WI38 (cell line): Measurements from ENCODE around the gene HACD3.
"Not testable (repeated sequence)": the region's sequence is repeated elsewhere in the genome, so short reads cannot be mapped to it uniquely, and the experiment has no call there.

ENCODE experiments used
- H3K4me3 ChIP-seq: 2 replicates; pipeline ENCODE4 v1.5.1; 2011; ENCODE audit warnings: low read depth, mild to moderate bottlenecking, control low read depth, low read length
- TF ChIP-seq, protein P1 (sequence below): IDR thresholded peaks from 2 replicates; pipeline ENCODE4 v1.5.1; 2012; ENCODE audit warnings: low read depth, mild to moderate bottlenecking, control low read depth, low read length

The HACD3 gene

DNA sequence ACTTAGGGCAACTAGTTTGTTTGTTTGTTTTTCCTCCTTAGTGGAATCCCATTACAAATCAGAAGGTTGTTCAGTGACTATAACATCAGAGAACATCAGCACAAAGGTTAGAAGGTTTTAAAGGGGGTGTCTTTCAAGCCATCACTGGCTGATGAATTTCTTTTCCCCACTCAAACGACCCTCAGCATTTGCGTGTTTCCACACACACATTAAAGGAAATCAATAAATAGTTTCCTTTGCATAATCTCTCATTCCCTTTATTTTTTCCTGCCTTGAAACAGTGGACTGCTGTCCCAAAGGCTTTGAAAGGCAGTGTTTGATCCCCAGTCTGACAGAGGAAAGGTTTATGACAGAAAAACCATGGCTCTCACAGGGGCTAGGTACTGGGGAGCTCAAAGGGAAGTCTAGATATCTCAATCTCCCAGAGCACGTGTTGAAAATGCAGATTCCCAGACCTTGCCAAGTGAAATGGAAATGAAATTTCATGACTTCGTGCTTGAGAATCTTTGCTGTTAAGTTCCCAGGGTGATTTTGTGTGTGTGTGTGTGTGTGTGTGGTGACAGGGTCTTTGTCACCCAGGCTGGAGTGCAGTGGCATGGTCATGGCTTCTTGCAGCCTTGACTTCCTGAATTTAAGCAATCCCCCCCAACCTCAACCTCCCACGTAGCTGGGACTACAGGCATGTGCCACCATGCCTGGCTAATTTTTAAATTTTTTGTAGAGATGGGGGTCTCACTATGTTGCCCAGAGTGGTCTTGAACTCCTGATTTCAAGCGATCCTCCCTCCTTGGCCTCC is 82.9 kb downstream of the HACD3 start:
- no peak overlapping the region for H3K4me3 ChIP-seq
- TF ChIP-seq, protein P1, sequence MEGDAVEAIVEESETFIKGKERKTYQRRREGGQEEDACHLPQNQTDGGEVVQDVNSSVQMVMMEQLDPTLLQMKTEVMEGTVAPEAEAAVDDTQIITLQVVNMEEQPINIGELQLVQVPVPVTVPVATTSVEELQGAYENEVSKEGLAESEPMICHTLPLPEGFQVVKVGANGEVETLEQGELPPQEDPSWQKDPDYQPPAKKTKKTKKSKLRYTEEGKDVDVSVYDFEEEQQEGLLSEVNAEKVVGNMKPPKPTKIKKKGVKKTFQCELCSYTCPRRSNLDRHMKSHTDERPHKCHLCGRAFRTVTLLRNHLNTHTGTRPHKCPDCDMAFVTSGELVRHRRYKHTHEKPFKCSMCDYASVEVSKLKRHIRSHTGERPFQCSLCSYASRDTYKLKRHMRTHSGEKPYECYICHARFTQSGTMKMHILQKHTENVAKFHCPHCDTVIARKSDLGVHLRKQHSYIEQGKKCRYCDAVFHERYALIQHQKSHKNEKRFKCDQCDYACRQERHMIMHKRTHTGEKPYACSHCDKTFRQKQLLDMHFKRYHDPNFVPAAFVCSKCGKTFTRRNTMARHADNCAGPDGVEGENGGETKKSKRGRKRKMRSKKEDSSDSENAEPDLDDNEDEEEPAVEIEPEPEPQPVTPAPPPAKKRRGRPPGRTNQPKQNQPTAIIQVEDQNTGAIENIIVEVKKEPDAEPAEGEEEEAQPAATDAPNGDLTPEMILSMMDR, result no peak

DNA sequence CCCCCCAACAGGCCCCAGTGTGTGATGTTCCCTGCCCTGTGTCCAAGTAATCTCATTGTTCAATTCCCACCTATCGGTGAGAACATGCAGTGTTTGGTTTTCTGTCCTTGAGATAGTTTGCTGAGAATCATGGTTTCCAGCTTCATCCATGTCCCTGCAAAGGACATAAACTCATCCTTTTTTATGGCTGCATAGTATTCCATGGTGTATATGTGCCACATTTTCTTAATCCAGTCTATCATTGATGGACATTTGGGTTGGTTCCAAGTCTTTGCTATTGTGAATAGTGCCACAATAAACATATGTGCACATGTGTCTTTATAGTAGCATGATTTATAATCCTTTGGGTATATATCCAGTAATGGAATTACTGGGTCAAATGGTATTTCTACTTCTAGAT is 85.6 kb downstream of the HACD3 start:
- H3K4me3 ChIP-seq, result not testable (repeated sequence)

DNA sequence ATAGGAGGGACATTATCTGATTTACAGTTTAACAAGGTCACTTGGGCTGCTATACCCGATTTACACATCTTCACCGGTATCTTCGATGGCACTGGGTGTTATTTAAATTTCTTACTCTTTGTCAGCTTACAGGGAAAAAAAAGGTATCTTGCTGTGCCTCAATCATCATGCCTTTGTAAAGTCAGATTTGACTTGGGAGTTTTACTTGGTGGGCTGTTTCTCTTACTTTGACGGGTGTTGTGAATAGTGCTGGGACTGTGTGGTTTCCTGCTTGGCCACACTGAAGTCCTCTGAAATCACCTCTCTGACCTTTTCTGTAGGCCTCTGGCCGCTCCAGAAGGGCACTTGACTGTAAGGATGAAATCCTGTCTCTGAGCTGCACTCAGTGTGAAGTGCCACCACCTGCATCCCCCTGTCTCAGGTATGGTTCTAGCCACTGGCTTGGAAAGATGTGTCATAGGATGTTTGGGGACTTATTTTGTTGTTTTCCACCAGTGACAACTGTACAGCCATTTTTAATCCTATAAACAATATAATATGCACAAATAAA is 88.4 kb downstream of the HACD3 start:
- H3K4me3 ChIP-seq, result no peak overlapping the region
- TF ChIP-seq, protein P1, result no peak

DNA sequence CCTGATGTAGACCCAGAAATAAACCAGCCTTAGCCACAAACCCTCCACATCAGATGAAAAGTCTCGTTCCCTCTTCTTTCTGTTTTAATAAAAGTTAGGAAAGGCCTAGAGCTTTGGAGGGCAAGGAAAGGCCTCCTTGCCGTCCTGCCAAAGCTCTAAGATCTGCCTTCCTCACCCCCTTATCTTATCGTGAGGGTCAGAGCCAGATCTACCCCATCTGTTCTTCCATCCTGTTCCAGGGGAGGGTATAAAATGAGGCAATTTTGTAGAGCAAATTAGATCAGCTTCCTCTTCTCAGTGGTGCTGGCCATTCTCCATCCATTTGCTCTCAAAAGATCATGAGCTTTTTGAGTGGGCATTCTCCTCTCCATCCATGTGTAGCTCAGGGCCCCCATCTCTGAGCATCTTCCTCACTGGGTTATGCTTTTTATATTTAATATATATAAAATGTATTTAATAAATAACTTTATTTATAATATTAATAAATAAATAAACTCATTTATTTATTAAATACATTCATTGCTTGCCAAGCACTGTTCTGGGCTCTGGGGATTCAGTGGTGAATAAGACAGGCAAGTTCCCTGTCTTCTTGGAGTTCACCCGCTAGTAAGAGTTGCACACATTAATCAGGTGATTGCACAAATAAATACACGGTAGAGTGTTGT is 89.5 kb downstream of the HACD3 start:
- H3K4me3 ChIP-seq, result no peak overlapping the region
- TF ChIP-seq, protein P1, result no peak

DNA sequence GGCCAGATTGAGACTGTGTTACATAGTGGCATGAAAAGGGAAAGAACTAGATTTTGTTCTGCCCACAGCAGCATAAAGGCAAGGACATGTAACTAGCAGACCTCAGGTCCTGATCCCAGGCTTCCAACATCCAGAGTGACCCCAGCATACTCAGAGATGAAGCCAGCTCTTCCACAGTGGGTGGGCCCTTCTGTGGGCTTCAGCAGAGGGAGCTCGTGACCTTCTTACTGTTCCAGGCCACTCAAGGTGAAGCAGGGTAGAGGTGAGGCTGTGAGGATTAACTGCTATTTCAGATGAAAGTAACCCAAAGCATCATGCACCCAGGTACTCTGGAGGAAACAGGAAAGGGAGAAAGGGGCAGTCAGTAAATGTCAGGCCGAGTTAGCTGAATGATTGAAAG is 90.6 kb downstream of the HACD3 start:
- TF ChIP-seq, protein P1, result no peak
- no peak overlapping the region for H3K4me3 ChIP-seq

DNA sequence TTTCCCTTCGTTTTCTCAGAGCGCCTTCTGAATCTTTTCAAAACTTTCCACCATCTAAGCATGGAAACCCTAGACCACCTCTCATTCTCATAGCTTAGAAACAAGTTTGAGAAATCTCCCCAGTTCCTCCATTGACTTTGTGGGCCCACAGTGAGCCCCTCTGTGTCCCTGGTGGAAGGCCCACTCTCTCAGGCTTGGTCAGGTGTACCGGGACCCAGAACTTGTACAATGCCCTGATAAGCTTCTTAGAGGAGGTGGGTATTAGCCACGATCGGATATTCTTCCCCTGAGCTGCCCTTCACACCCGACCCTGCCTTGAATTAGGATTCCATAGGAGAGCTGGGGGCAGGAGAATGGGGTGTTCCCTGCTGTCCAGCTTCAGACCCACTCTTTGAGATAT is 91.4 kb downstream of the HACD3 start, which contains the start of gene SLC24A1:
TSS of gene SLC24A1 (plus strand) at position 301 of the 400 bp plus-strand sequence. CDS start 2,143 bp downstream, outside the sequence.
- TF ChIP-seq, protein P1, result no peak
- no peak within 1 kb of the TSS for H3K4me3 ChIP-seq

DNA sequence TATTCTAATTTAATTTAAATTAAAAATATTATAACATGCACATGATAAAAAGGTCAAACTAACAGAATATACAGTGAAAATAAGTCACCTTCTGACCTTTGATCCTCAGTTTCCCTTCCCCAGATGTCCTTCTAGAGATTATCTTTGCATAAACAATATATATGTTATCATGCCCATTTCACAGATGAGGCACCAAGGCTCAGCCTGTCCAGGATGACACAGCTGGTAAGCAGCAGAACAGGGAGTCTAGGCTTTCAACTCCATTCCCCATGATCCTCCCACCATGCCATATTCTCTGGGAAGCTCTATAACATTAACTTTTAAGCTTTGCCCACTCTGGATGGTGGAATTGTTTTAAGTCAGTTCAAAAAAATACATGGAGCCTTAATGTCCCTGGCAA is 92.8 kb downstream of the HACD3 start:
- TF ChIP-seq, protein P1, result no peak
- no peak overlapping the region for H3K4me3 ChIP-seq
